HCT116 (cell line): Measurements from ENCODE around the gene ANO9. TPM values are rescaled to one million over a fixed set of nuclear protein-coding genes. Genes with fewer than 3 reads are reported as not detected.

ENCODE experiments used
- ATAC-seq: fragments of 200-7000 bp; cut with Tn5 transposase; 2 replicates; pipeline ENCODE4 v1.9.1; 2020; ENCODE audit warnings: mild to moderate bottlenecking, moderate library complexity
- BruUV-seq: library from RNA; stranded (reverse); fragments of 400-500 nt; replicated peaks from 2 replicates; lab custom pipeline; 2021; lab: Mats Ljungman, UMichigan
- CTCF ChIA-PET: fragments of 300-600 bp; sonication (Branson Sonifier 250); formaldehyde crosslinking; loops from one replicate; lab custom pipeline; 2021; ENCODE audit warnings: antibody characterized with exemption; lab: Charles Lee
- POLR2A ChIA-PET: fragments of 300-600, 350-600 bp; sonication (Branson Sonifier 250); formaldehyde crosslinking; loops from one replicate; lab custom pipeline; 2021; ENCODE audit warnings: antibody characterized with exemption; lab: Charles Lee
- RAD21 ChIA-PET, 2 experiments: fragments of 300-600 bp; sonication (Branson Sonifier 250); formaldehyde crosslinking; loops; one replicate each; lab custom pipeline; 2023; ENCODE audit warnings: low total read pairs in 2 of 2; ENCODE audit not compliant: uncharacterized antibody in 2 of 2, unreplicated experiment in 2 of 2, low non-redundant PET in 1 of 2; lab: Charles Lee
- DNase-seq: peaks from one replicate; pipeline ENCODE4 v3.0.0-alpha.2; 2010; ENCODE audit warnings: low read depth, low spot score
- H2AFZ ChIP-seq: fragments of 200-600 bp; shearing (Covaris generic), sonication (generic); 2 replicates; pipeline ENCODE4 v1.6.1; 2017; ENCODE audit warnings: low read depth, mixed run types, mixed read lengths, antibody characterized with exemption, low read length; ENCODE audit not compliant: poor library complexity, severe bottlenecking
- H3K27ac ChIP-seq: 2 replicates; pipeline ENCODE4 v1.5.1; 2012; ENCODE audit warnings: low read depth, low read length
- H3K27me3 ChIP-seq: fragments of 200-600 bp; sonication (generic); 2 replicates; pipeline ENCODE4 v1.6.1; 2016; ENCODE audit warnings: mixed run types, low read length, mixed read lengths; ENCODE audit not compliant: insufficient read depth
- H3K36me3 ChIP-seq, 2 experiments: fragments of 200-500 bp in 1 of 2; fragments of 200-600 bp in 1 of 2; sonication (Bioruptor generic) in 1 of 2; sonication (generic) in 1 of 2; 2 replicates each; pipeline versions ENCODE4 v1.5.1 to v1.6.1; 2014 to 2016; ENCODE audit warnings: low read length in 2 of 2, inconsistent platforms in 1 of 2, mixed read lengths in 1 of 2, mixed run types in 1 of 2; ENCODE audit not compliant: insufficient read depth in 2 of 2, control insufficient read depth in 1 of 2
- H3K4me1 ChIP-seq, 2 experiments: fragments of 200-600 bp in 1 of 2; sonication (generic) in 1 of 2; 2 replicates each; pipeline versions ENCODE4 v1.5.1 to v1.6.1; 2012 to 2017; ENCODE audit warnings: low read length in 2 of 2, inconsistent platforms in 1 of 2, mild to moderate bottlenecking in 1 of 2, mixed read lengths in 1 of 2, mixed run types in 1 of 2, moderate library complexity in 1 of 2; ENCODE audit not compliant: insufficient read depth in 2 of 2, control insufficient read depth in 1 of 2
- H3K4me2 ChIP-seq: fragments of 200-600 bp; sonication (generic); 2 replicates; pipeline ENCODE4 v1.6.1; 2017; ENCODE audit warnings: mixed run types, low read length, mixed read lengths
- H3K4me3 ChIP-seq, 2 experiments: fragments of 200-600 bp in 1 of 2; sonication (generic) in 1 of 2; replicated peaks in 1 of 2; 2 replicates each; pipeline ENCODE4 v1.5.1; 2011 to 2016; ENCODE audit warnings: low read length in 2 of 2, control low read depth in 1 of 2, low read depth in 1 of 2, mild to moderate bottlenecking in 1 of 2, mixed read lengths in 1 of 2, mixed run types in 1 of 2
- H3K79me2 ChIP-seq: fragments of 200-600 bp; sonication (generic); 2 replicates; pipeline ENCODE4 v1.6.1; 2017; ENCODE audit warnings: mild to moderate bottlenecking, mixed run types, low read length, moderate library complexity, mixed read lengths; ENCODE audit not compliant: insufficient read depth
- H3K9ac ChIP-seq: fragments of 200-600 bp; sonication (generic); 2 replicates; pipeline ENCODE4 v1.6.1; 2016; ENCODE audit warnings: low read length, mixed read lengths
- H3K9me2 ChIP-seq: fragments of 200-600 bp; sonication (generic), shearing (Covaris generic); 2 replicates; pipeline ENCODE4 v1.6.1; 2017; ENCODE audit warnings: mixed run types, mild to moderate bottlenecking, moderate library complexity; ENCODE audit not compliant: insufficient read depth
- H3K9me3 ChIP-seq, 2 experiments: fragments of 200-500 bp in 1 of 2; fragments of 200-600 bp in 1 of 2; sonication (Bioruptor generic) in 1 of 2; sonication (generic) in 1 of 2; 2 replicates each; pipeline ENCODE4 v1.6.1; 2014 to 2017; ENCODE audit warnings: low read length in 2 of 2, mixed read lengths in 2 of 2, inconsistent platforms in 1 of 2, low read depth in 1 of 2, mild to moderate bottlenecking in 1 of 2, mixed run types in 1 of 2, moderate library complexity in 1 of 2; ENCODE audit not compliant: control insufficient read depth in 1 of 2, insufficient read depth in 1 of 2
- H4K20me1 ChIP-seq: fragments of 200-600 bp; sonication (generic), shearing (Covaris generic); 2 replicates; pipeline ENCODE4 v1.6.1; 2017; ENCODE audit warnings: mixed run types, mild to moderate bottlenecking, moderate library complexity; ENCODE audit not compliant: insufficient read depth
- CBX3 ChIP-seq: IDR thresholded peaks from 2 replicates; pipeline ENCODE4 v1.6.1; 2012; ENCODE audit warnings: low read depth
- ELF1 ChIP-seq: IDR thresholded peaks from 2 replicates; pipeline ENCODE4 v1.6.1; 2012; ENCODE audit warnings: low read depth, borderline replicate concordance
- EZH2 ChIP-seq: fragments of 200-600 bp; sonication (generic); IDR thresholded peaks from 2 replicates; pipeline ENCODE4 v1.6.1; 2017; ENCODE audit warnings: antibody characterized with exemption, mixed run types
- FOSL1 ChIP-seq: IDR thresholded peaks from 2 replicates; pipeline ENCODE4 v1.6.1; 2012; ENCODE audit warnings: low read depth
- POLR2A ChIP-seq: IDR thresholded peaks from 2 replicates; pipeline ENCODE4 v1.7.0; 2011; ENCODE audit warnings: borderline replicate concordance; ENCODE audit not compliant: insufficient read depth, insufficient read length; ENCODE audit errors: extremely low read depth
- RAD21 ChIP-seq: IDR thresholded peaks from 2 replicates; pipeline ENCODE4 v1.6.1; 2012; ENCODE audit warnings: low read depth, mild to moderate bottlenecking
- SIN3A ChIP-seq: IDR thresholded peaks from 2 replicates; pipeline ENCODE4 v1.6.1; 2012; ENCODE audit warnings: low read depth
- SP1 ChIP-seq: IDR thresholded peaks from 2 replicates; pipeline ENCODE4 v1.6.1; 2012; ENCODE audit warnings: low read depth
- TCF7L2 ChIP-seq: IDR thresholded peaks from 2 replicates; pipeline ENCODE4 v1.7.0; 2011; ENCODE audit warnings: borderline replicate concordance, inconsistent platforms; ENCODE audit not compliant: insufficient read depth, insufficient read length; ENCODE audit errors: extremely low read depth
- YY1 ChIP-seq: IDR thresholded peaks from 2 replicates; pipeline ENCODE4 v1.6.1; 2011; ENCODE audit warnings: low read length, low read depth, moderate library complexity, mild to moderate bottlenecking; ENCODE audit not compliant: insufficient replicate concordance; ENCODE audit errors: extremely low read depth
- intact Hi-C: fragments of 100-400 bp; cut with micrococcal nuclease; formaldehyde crosslinking; loops from 2 replicates; pipeline ENCODE4 v1.10.0; 2022
- total RNA-seq: library from RNA; stranded (reverse); gene quantifications from one replicate; pipeline ENCODE4 v1.2.1, GENCODE V29; 2021; ENCODE audit not compliant: unreplicated experiment
- TF ChIP-seq, protein P1 (sequence below): IDR thresholded peaks from 2 replicates; pipeline ENCODE4 v1.6.1; 2011; ENCODE audit warnings: mild to moderate bottlenecking, low read length, moderate library complexity; ENCODE audit not compliant: insufficient replicate concordance; ENCODE audit errors: extremely low read depth
- TF ChIP-seq, protein P2 (sequence below), 3 experiments: fragments of 200-600 bp in 1 of 3; sonication (generic) in 1 of 3; IDR thresholded peaks in 2 of 3; conservative IDR thresholded peaks in 1 of 3; 2 replicates each; pipeline ENCODE4 v1.5.1; 2012 to 2017; ENCODE audit warnings: low read depth in 2 of 3, low read length in 2 of 3, antibody characterized with exemption in 1 of 3, borderline replicate concordance in 1 of 3, control low read depth in 1 of 3, mild to moderate bottlenecking in 1 of 3, mixed read lengths in 1 of 3, mixed run types in 1 of 3, moderate library complexity in 1 of 3; ENCODE audit not compliant: insufficient read depth in 1 of 3
- TF ChIP-seq, protein P3 (sequence below): IDR thresholded peaks from 2 replicates; pipeline ENCODE4 v1.6.1; 2012; ENCODE audit warnings: low read depth

The ANO9 gene
- total RNA-seq, 1 experiment from 2014 or later, result 70.3 TPM

DNA sequence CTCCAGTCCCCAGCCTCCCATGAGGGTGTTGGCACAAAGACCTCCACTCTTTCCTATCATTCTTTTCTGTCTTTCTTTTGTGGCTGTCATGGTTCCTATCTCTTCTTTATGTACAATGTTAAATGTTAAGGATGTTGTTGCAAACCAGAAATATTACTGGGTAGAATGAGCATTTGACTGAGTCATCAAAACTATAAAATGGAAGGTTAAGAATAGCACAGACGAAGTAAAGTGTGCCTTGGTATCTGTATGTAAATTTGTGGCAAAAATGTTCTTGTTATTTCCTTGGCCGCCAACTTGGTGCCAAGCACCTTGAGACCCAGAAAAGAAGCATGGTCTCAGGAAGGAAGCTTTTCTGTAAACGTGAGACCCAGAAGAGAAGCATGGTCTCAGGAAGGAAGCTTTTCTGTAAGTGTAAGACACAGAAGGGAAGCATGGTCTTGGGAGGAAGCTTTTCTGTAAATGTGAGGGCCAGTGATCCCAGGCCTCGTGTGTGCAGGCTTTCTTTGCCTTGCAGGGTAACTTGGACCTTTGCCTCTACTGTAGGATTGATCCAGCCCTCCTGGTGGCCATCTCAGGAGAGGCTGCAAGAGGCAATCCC is 54.5 kb downstream of the ANO9 start:
- RAD21 ChIA-PET, result no interaction called here
- Histone ChIP-seq H3K9me3 (no peaks in the 10 kb centered on the region; a peak in 1 of 4 replicates), H3K4me2 (no peak overlapping the region), H2AFZ (no peak overlapping the region), H3K9me2 (no peaks in the 10 kb centered on the region), H3K79me2 (no peaks in the 10 kb centered on the region), H4K20me1 (no peaks in the 10 kb centered on the region), H3K9ac (no peak overlapping the region), H3K27ac (no peak overlapping the region), H3K4me1 (peaks cover 10 to 15% of the 10 kb centered on the region in 2 experiments; a peak in 3 of 4 replicates), H3K36me3 (no peaks in the 10 kb centered on the region), H3K4me3 (no peak overlapping the region), H3K27me3 (no peaks in the 10 kb centered on the region)
- intact Hi-C loops, result no loop called here
- ATAC-seq (no peak), DNase-seq (no peak)
- BruUV-seq, result no TSS peak
- CTCF ChIA-PET, result no interaction called here
- no peak for TF ChIP-seq ELF1
- no peak for TF ChIP-seq CBX3
- TF ChIP-seq SIN3A, result no peak
- TF ChIP-seq RAD21, result no peak
- TF ChIP-seq SP1, result no peak
- TF ChIP-seq, protein P1, sequence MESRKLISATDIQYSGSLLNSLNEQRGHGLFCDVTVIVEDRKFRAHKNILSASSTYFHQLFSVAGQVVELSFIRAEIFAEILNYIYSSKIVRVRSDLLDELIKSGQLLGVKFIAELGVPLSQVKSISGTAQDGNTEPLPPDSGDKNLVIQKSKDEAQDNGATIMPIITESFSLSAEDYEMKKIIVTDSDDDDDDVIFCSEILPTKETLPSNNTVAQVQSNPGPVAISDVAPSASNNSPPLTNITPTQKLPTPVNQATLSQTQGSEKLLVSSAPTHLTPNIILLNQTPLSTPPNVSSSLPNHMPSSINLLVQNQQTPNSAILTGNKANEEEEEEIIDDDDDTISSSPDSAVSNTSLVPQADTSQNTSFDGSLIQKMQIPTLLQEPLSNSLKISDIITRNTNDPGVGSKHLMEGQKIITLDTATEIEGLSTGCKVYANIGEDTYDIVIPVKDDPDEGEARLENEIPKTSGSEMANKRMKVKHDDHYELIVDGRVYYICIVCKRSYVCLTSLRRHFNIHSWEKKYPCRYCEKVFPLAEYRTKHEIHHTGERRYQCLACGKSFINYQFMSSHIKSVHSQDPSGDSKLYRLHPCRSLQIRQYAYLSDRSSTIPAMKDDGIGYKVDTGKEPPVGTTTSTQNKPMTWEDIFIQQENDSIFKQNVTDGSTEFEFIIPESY, result no peak
- TF ChIP-seq POLR2A, result no peak
- TF ChIP-seq YY1, result no peak
- TF ChIP-seq, protein P2, sequence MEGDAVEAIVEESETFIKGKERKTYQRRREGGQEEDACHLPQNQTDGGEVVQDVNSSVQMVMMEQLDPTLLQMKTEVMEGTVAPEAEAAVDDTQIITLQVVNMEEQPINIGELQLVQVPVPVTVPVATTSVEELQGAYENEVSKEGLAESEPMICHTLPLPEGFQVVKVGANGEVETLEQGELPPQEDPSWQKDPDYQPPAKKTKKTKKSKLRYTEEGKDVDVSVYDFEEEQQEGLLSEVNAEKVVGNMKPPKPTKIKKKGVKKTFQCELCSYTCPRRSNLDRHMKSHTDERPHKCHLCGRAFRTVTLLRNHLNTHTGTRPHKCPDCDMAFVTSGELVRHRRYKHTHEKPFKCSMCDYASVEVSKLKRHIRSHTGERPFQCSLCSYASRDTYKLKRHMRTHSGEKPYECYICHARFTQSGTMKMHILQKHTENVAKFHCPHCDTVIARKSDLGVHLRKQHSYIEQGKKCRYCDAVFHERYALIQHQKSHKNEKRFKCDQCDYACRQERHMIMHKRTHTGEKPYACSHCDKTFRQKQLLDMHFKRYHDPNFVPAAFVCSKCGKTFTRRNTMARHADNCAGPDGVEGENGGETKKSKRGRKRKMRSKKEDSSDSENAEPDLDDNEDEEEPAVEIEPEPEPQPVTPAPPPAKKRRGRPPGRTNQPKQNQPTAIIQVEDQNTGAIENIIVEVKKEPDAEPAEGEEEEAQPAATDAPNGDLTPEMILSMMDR (IDR thresholded peaks at IDR 0.05 in 2 of 3, conservative IDR thresholded peaks at IDR 0.05 in 1 of 3; ENCODE audit: borderline replicate concordance in 1 of 3, insufficient read depth in 1 of 3, low read depth in 2 of 3, low read length in 2 of 3), result no peak
- TF ChIP-seq FOSL1, result no peak
- TF ChIP-seq, protein P3, sequence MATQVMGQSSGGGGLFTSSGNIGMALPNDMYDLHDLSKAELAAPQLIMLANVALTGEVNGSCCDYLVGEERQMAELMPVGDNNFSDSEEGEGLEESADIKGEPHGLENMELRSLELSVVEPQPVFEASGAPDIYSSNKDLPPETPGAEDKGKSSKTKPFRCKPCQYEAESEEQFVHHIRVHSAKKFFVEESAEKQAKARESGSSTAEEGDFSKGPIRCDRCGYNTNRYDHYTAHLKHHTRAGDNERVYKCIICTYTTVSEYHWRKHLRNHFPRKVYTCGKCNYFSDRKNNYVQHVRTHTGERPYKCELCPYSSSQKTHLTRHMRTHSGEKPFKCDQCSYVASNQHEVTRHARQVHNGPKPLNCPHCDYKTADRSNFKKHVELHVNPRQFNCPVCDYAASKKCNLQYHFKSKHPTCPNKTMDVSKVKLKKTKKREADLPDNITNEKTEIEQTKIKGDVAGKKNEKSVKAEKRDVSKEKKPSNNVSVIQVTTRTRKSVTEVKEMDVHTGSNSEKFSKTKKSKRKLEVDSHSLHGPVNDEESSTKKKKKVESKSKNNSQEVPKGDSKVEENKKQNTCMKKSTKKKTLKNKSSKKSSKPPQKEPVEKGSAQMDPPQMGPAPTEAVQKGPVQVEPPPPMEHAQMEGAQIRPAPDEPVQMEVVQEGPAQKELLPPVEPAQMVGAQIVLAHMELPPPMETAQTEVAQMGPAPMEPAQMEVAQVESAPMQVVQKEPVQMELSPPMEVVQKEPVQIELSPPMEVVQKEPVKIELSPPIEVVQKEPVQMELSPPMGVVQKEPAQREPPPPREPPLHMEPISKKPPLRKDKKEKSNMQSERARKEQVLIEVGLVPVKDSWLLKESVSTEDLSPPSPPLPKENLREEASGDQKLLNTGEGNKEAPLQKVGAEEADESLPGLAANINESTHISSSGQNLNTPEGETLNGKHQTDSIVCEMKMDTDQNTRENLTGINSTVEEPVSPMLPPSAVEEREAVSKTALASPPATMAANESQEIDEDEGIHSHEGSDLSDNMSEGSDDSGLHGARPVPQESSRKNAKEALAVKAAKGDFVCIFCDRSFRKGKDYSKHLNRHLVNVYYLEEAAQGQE, result no peak
- no peak for TF ChIP-seq EZH2
- TF ChIP-seq TCF7L2, result no peak
- POLR2A ChIA-PET, result no interaction called here
